ENCODE results near the gene BCLAF1.
"Not testable (repeated sequence)": the region's sequence is repeated elsewhere in the genome, so short reads cannot be mapped to it uniquely, and the experiment has no call there.

The BCLAF1 gene

DNA sequence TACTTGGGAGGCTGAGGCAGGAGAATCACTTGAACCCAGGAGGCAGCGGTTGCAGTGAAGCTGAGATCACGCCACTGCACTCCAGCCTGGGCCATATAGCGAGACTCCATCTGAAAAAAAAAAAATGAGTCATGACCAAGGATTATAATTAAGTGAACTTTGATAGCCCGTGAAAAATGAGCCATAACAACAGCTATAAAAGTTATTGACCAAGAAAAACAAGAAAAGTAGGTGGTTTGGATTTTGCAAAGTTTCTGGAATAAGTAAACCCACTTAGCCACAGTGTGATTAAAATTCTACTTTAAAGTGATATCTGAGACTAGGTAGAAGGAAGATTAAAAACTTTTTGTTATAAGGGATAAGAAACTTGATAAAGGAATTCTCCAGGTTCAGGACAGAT, 25.9 kb upstream of the BCLAF1 start:
- no peak for DNase-seq (ENCODE audit: low spot score)
- no peak for TF ChIP-seq CTCF (IDR thresholded peaks at IDR 0.05; ENCODE audit: extremely low read depth, insufficient read depth, missing control alignments)
- in situ Hi-C loops (cut with MboI; ENCODE audit: low pct_unique_long_range_greater_than_20kb, low sequenced_read_pairs, unreplicated experiment): no loop called here

- in situ Hi-C loops (cut with MboI; ENCODE audit: low pct_unique_long_range_greater_than_20kb, low sequenced_read_pairs, unreplicated experiment): no loop called here
- no peak for DNase-seq (ENCODE audit: low spot score)
- no peak for TF ChIP-seq CTCF (IDR thresholded peaks at IDR 0.05; ENCODE audit: extremely low read depth, insufficient read depth, missing control alignments)
These were observed 23.3 kb upstream of the BCLAF1 start for GRCh38 chr6:136312975-136313374.

DNA sequence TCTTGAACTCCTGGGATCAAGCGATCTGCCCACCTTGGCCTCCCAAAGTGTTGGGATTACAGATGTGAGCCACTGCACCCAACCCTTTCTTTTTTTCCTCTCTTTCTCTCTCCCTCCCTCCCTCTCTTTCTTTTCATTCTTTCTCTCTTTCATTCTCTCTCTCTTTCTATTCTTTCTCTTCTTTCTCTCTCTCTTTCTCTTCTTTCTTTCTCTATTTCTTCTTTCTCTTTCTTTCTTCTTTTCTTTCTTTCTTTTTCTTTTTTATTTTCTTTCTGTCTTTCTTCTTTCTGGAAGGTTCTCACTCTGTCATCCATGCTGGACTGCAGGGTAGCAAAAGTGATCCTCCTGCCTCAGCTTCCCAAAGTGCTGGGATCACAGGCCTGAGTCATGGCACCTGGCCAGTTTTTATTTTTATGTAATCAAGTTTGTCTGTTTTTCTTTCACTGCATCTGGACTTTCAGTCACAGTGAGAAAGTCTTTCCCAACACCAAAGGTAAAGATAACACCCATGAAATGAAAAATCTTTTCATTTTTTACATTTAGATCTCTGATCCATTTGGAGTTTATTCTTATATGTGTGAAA, 20.2 kb upstream of the BCLAF1 start:
- no peak for TF ChIP-seq CTCF (IDR thresholded peaks at IDR 0.05; ENCODE audit: extremely low read depth, insufficient read depth, missing control alignments)
- no peak for DNase-seq (ENCODE audit: low spot score)
- in situ Hi-C loops (cut with MboI; ENCODE audit: low pct_unique_long_range_greater_than_20kb, low sequenced_read_pairs, unreplicated experiment): no loop called here

- in situ Hi-C loops (cut with MboI; ENCODE audit: low pct_unique_long_range_greater_than_20kb, low sequenced_read_pairs, unreplicated experiment): no loop called here
- no peak for DNase-seq (ENCODE audit: low spot score)
- TF ChIP-seq CTCF (IDR thresholded peaks at IDR 0.05; ENCODE audit: extremely low read depth, insufficient read depth, missing control alignments): no peak
These were observed 19.5 kb upstream of the BCLAF1 start for GRCh38 chr6:136309171-136309570.

- DNase-seq (ENCODE audit: low spot score); in situ Hi-C loops (cut with MboI; ENCODE audit: low pct_unique_long_range_greater_than_20kb, low sequenced_read_pairs, unreplicated experiment): not testable (repeated sequence)
These were observed 18.8 kb upstream of the BCLAF1 start for GRCh38 chr6:136308469-136308868.

DNA sequence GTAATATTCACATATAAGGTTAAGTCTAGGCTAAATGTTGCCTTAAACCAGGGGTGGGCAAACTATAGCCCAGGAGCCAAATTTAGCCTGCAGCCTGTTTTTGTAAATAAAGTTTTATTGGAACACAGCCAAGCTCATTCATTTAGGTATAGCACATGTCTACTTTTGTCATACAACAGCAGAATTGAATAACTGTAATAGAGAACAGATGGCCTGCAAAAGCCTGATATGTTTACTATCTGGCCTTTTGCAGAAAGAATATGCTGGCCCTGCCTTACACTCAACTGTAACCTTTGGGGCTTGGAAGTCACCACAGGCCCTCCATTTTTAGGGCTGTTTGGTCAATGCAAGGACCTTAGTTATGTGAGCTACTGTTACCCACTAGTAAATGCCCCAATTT, 17.7 kb upstream of the BCLAF1 start:
- DNase-seq (ENCODE audit: low spot score): no peak
- no peak for TF ChIP-seq CTCF (IDR thresholded peaks at IDR 0.05; ENCODE audit: extremely low read depth, insufficient read depth, missing control alignments)
- in situ Hi-C loops (cut with MboI; ENCODE audit: low pct_unique_long_range_greater_than_20kb, low sequenced_read_pairs, unreplicated experiment): no loop called here

GRCh38 chr6:136306466-136306865, 16.8 kb upstream of the BCLAF1 start:
- in situ Hi-C loops (cut with MboI; ENCODE audit: low pct_unique_long_range_greater_than_20kb, low sequenced_read_pairs, unreplicated experiment): no loop called here
- no peak for TF ChIP-seq CTCF (IDR thresholded peaks at IDR 0.05; ENCODE audit: extremely low read depth, insufficient read depth, missing control alignments)
- DNase-seq (ENCODE audit: low spot score): no peak
